Naive B cell (primary cell): ENCODE results near the gene FAM180A. TPM values are rescaled to one million over a fixed set of nuclear protein-coding genes. Genes with fewer than 3 reads are reported as not detected.
A peak's percentile ranks its signal among the peaks of the same experiment; 100 is the strongest.

Experiments
- ATAC-seq, 2 donors: fragments of 150-1000 bp; cut with Tn5 transposase; 2 replicates each; pipeline ENCODE4 v1.10.0; 2021; ENCODE audit warnings: low read depth in 2 of 2, mild to moderate bottlenecking in 2 of 2, moderate library complexity in 2 of 2
- DNase-seq: peaks from one replicate; pipeline ENCODE4 v3.0.0; 2022
- H3K27ac Mint-ChIP-seq, 6 donors: one replicate each; pipeline ENCODE4 v1.8.0; 2020 to 2022; ENCODE audit warnings: mild to moderate bottlenecking in 6 of 6, mixed read lengths in 6 of 6, moderate library complexity in 5 of 6, inconsistent platforms in 2 of 6
- H3K27me3 Mint-ChIP-seq, 3 donors: one replicate each; pipeline ENCODE4 v1.8.0; 2021 to 2022; ENCODE audit warnings: mixed read lengths in 3 of 3, mild to moderate bottlenecking in 1 of 3
- H3K36me3 Mint-ChIP-seq, 2 donors: one replicate each; pipeline ENCODE4 v1.8.0; 2020 to 2022; ENCODE audit warnings: mixed read lengths in 2 of 2, inconsistent platforms in 1 of 2, mild to moderate bottlenecking in 1 of 2
- H3K4me1 Mint-ChIP-seq, 3 donors: one replicate each; pipeline ENCODE4 v1.8.0; 2020 to 2022; ENCODE audit warnings: mixed read lengths in 3 of 3, inconsistent platforms in 1 of 3, mild to moderate bottlenecking in 1 of 3, moderate library complexity in 1 of 3
- H3K4me3 Mint-ChIP-seq, 8 donors: one replicate each; pipeline ENCODE4 v1.8.0; 2020 to 2022; ENCODE audit warnings: mild to moderate bottlenecking in 8 of 8, mixed read lengths in 8 of 8, moderate library complexity in 8 of 8, inconsistent platforms in 2 of 8
- H3K9me3 Mint-ChIP-seq, 7 donors: one replicate each; pipeline ENCODE4 v1.8.0; 2020 to 2022; ENCODE audit warnings: mixed read lengths in 7 of 7, mild to moderate bottlenecking in 5 of 7, inconsistent platforms in 2 of 7, moderate library complexity in 1 of 7
- polyA plus RNA-seq, 6 donors: library from polyadenylated mRNA; unstranded; fragments of 300-500 nt; fragmentation: Illumina TruSeq; gene quantifications; one replicate each; pipeline ENCODE4 v1.2.3, GENCODE V29; 2021; ENCODE audit warnings: low read depth in 6 of 6

The FAM180A gene
- polyA plus RNA-seq, 6 donors from 2014 or later = not detected

DNA sequence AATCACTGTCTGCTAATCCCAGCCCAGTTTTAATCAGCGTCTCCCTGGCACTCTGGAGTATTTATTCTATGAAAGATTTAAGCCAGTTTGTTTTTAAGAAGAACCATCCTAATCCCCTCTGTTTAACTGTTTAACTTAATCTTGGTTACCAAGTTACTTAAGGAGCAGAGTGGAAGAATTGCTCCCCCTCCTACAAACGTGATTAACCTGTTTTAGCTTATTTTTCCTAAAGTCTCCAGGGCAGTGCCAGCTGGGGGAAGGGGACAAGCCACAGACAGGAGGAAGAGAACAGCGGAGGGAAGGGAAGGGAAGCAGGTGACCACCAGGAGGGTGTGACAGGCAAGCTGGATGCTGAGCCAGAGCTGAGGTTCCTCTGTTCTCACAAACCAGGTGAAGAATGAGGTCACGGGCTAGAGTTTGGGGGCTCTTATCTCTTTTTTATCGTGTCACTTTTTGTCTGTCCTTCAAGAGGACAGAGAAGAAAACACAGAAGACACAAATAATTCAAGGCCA, 22.3 kb downstream of the FAM180A start:
- H3K4me3 Mint-ChIP-seq = no peak overlapping the region
- ATAC-seq (no peak), DNase-seq (no peak)
- H3K27me3 Mint-ChIP-seq = peaks cover 15 to 46% (median 24%) of the 10 kb centered on the region in 3 donors
- no peak overlapping the region for H3K27ac Mint-ChIP-seq
- H3K9me3 Mint-ChIP-seq = no peaks in the 10 kb centered on the region
- H3K4me1 Mint-ChIP-seq = no peaks in the 10 kb centered on the region
- no peaks in the 10 kb centered on the region for H3K36me3 Mint-ChIP-seq

DNA sequence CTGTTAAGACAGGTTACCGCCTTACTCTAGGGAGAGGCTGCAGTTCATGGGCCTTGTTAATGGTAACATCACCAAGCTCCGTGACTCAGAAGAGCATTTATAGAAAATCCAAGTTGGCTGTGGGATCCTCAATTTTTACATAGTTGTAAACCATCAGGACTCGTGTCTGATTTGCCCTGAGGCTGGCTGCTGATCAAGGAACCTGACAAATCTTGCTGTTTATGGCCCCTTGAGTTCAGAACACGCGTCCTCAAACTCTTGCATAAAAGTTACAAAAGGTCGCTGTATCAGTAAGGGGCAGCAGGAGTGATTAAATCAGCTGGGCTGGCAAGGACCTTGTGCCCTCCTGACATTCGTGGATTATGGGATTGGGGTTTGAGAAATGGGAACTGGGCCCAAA, 25.2 kb downstream of the FAM180A start:
- Mint-ChIP-seq H3K9me3 (no peaks in the 10 kb centered on the region), H3K4me1 (peaks cover 0 to 4% (median 3%) of the 10 kb centered on the region in 3 donors), H3K27me3 (peaks cover 34 to 47% (median 46%) of the 10 kb centered on the region in 3 donors), H3K27ac (no peak overlapping the region), H3K4me3 (no peak overlapping the region), H3K36me3 (no peaks in the 10 kb centered on the region)
- DNase-seq (no peak), ATAC-seq (no peak)

DNA sequence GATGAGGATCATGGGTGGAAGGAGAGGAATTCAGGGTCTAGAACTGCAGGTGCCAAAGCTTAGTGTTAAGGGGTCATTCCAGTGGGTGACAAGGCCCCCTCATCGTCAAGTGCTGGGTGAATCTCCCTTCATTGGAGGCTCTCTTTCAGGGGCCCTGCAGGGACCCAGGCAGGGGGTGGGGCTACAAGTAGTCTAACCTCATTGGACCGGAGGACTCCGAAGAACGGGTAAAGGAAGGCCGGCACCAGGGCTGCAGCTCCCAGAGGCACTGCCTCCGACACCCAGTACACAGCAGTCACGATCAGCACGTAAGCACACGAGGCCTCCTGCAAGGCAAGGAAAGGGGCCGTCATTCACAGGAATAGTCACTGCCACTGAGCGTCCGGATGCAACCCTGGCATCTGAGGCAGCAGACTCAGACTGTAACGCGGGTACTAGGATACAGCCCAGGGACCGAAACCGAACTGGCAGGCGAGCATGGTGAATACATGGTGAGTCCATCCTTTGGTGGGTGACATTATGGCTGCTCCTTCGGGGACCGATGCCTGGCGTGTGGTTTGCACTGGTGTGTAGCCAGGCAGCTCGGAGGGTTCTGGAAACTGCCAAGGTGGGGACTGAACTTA, 27.3 kb downstream of the FAM180A start:
- H3K4me1 Mint-ChIP-seq = peaks cover 0 to 4% (median 3%) of the 10 kb centered on the region in 3 donors
- DNase-seq = no peak
- peaks cover 36 to 40% (median 37%) of the 10 kb centered on the region in 3 donors for H3K27me3 Mint-ChIP-seq
- H3K9me3 Mint-ChIP-seq = no peaks in the 10 kb centered on the region
- no peak overlapping the region for H3K27ac Mint-ChIP-seq
- H3K4me3 Mint-ChIP-seq = peak overlapping the region in 1 of 8 donors; percentile 32
- ATAC-seq = no peak
- no peaks in the 10 kb centered on the region for H3K36me3 Mint-ChIP-seq

DNA sequence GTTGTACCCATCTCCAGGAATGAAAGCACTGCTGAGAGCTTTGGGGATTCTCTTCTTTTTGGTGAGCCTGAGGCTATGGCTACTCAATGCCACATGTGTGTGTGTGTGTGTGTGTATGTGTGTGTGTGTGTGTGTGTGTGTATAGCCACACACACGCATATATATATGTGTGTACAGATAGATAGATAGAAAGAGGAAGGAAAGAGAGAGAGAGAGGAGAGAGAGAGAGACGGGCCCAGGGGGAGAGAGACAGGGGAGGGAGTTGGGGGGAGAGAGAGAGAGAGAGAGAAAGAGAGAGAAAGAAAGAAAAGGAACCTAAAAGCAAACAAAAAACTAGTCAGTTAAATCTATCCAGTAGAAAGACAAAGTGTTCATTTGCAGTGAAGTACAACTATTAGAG, 28.9 kb downstream of the FAM180A start:
- no peaks in the 10 kb centered on the region for H3K9me3 Mint-ChIP-seq
- no peaks in the 10 kb centered on the region for H3K36me3 Mint-ChIP-seq
- no peak overlapping the region for H3K27ac Mint-ChIP-seq
- ATAC-seq (no peak), DNase-seq (no peak)
- peaks cover 30 to 40% (median 36%) of the 10 kb centered on the region in 3 donors for H3K27me3 Mint-ChIP-seq
- H3K4me3 Mint-ChIP-seq = no peak overlapping the region
- H3K4me1 Mint-ChIP-seq = peaks cover 0 to 4% (median 3%) of the 10 kb centered on the region in 3 donors

DNA sequence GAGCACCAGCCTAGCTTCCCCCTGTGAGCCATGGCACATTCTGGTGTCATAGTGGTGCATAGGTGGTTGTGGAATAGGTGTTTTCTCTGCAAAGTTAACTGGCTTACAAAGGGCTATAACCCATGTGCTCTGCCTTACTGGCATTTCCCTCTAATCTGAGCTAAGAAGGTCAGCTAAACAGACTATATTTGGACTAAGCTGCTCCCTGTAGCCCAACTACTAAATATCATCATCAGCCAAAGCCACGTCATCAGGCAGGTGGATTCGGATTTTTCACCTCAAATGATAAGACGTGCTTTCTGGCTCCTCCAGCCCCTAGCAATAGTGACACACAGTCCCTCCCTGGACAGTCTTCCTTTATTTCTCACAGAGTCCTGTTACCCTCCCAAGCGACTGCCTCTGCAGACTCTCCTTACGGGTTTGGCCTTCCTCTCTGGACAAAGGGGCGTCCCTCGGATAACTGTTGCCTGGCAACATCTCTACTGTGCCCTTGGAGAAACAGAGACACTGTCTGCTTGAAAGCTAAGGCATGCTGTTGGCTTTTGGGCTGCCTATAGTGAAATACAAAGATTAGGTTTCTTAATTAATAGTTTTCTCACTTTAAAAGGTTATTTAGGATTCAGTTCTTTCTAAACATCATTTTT, 29.7 kb downstream of the FAM180A start:
- H3K4me1 Mint-ChIP-seq = peaks cover 0 to 4% (median 3%) of the 10 kb centered on the region in 3 donors
- H3K36me3 Mint-ChIP-seq = no peaks in the 10 kb centered on the region
- no peaks in the 10 kb centered on the region for H3K9me3 Mint-ChIP-seq
- H3K27ac Mint-ChIP-seq = no peak overlapping the region
- no peak overlapping the region for H3K4me3 Mint-ChIP-seq
- ATAC-seq (no peak), DNase-seq (no peak)
- peaks cover 27 to 36% (median 36%) of the 10 kb centered on the region in 3 donors for H3K27me3 Mint-ChIP-seq

DNA sequence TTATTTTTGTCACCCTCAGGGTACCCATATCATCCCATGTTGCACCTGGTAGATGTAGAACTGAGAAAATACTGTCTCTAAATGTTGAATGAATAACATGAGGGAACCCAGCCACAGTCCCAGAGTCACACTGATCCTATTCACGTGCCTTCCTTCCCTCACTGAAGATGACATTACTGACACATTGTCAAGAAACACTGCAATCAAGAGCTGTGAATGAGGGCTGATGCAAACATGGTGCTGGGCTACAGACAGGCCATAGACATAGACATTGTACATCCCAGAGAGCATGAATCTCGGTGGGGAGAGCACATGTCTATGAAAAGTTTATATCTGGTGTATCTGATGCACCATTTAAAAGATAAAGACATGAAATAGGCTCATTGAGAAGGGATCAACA, 30.4 kb downstream of the FAM180A start:
- Mint-ChIP-seq H3K27me3 (peaks cover 22 to 36% (median 29%) of the 10 kb centered on the region in 3 donors), H3K4me3 (no peak overlapping the region), H3K9me3 (no peaks in the 10 kb centered on the region), H3K4me1 (peaks cover 0 to 4% (median 3%) of the 10 kb centered on the region in 3 donors), H3K36me3 (no peaks in the 10 kb centered on the region), H3K27ac (peak overlapping the region in 1 of 6 donors; percentile 1)
- DNase-seq = no peak
- ATAC-seq = no peak

DNA sequence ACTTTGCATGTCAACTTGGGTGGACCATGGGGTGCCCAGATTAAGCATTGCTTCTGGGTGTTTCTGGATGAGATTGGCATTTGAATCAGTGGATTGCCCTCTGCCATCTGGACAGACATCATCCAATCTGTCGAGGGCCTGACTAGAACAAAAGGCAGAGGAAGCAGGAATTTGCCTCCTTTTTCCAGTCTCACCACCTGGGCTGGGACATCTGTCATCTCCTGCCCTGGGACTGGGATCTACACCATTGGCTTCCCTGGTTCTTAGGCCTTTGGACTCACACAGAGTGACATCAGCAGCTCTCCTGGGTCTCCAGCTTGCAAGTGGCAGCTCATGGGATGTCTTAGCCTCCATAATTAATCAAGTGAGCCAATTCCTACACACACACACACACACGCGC, 30.9 kb downstream of the FAM180A start:
- Mint-ChIP-seq H3K27me3 (peaks cover 22 to 31% (median 29%) of the 10 kb centered on the region in 3 donors), H3K36me3 (no peaks in the 10 kb centered on the region), H3K27ac (no peak overlapping the region), H3K4me3 (no peak overlapping the region), H3K9me3 (no peaks in the 10 kb centered on the region), H3K4me1 (peaks cover 0 to 4% (median 3%) of the 10 kb centered on the region in 3 donors)
- DNase-seq (no peak), ATAC-seq (no peak)

DNA sequence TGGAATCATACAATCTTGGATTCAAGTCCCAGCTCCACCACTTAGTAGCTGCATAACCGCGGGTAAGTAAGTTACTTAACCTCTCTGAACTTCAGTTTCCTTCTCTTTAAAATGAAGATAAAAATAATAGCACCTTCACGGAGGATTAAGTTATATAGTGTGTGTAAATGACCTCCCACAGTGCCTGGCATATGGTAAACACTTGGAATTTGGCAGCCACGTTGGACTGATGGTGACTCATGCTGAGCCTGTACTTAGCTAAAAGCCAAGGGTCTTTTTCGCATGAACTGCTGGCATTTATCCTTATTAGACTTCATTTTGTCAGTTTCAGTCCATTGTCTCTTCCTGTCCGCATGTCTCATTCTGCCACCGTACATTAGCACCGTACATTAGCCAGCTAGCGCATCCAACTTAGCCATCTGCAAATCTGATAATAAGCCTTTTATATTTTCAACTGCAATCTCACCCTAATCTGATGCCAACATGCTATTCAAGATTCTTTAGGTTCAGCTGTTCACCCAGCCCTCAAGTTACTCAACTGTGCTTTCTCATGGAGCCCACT, 31.9 kb downstream of the FAM180A start:
- Mint-ChIP-seq H3K27me3 (peaks cover 19 to 31% (median 29%) of the 10 kb centered on the region in 3 donors), H3K4me3 (no peak overlapping the region), H3K27ac (no peak overlapping the region), H3K4me1 (peaks cover 0 to 4% (median 3%) of the 10 kb centered on the region in 3 donors), H3K9me3 (no peaks in the 10 kb centered on the region), H3K36me3 (no peaks in the 10 kb centered on the region)
- DNase-seq (no peak), ATAC-seq (no peak)

DNA sequence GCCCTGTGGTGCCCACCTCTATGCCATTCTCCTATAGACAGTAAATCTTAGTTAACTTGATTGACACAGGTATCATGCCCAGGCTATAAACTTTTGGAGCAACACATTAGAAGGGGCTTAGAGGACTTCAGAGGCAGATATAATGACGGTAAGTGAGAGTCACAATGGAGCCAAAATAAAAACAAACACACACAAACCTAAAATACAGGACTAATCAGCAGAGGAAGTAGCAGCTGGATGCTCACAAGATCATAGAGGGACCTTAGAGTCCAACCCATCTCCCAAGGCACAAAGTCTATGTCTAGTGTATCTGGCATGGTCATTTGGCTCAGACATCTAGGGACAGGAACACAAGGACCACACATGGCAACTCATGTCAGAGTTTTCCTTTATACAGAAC, 32.9 kb downstream of the FAM180A start:
- Mint-ChIP-seq H3K27me3 (peaks cover 8 to 28% (median 21%) of the 10 kb centered on the region in 3 donors), H3K36me3 (no peaks in the 10 kb centered on the region), H3K4me3 (no peak overlapping the region), H3K4me1 (peaks cover 0 to 4% (median 3%) of the 10 kb centered on the region in 3 donors), H3K27ac (no peak overlapping the region), H3K9me3 (no peaks in the 10 kb centered on the region)
- no peak for ATAC-seq
- no peak for DNase-seq

DNA sequence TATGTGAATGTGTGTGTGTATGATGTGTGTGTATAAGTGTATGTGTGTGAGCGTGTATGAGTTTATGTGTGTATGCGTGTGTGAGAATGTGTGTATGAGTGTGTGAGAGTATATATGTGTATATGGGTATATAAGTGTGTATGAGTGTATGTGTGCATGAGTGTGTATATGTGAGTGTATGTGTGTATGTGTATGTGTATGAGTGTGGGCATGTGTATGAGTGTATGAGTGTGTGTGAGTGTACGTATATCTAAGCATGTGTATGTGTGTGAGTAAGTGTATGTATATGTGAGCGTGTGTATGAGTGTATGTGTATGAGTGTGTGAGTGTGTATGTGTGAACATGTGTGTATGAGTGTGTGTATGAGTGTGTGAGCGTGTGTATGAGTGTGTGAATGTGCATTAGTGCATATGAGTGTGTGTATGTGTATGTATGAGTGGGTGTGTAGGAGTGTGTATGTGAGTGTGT, 33.5 kb downstream of the FAM180A start:
- ATAC-seq (no peak), DNase-seq (no peak)
- Mint-ChIP-seq H3K36me3 (no peaks in the 10 kb centered on the region), H3K27ac (no peak overlapping the region), H3K4me3 (no peak overlapping the region), H3K9me3 (no peaks in the 10 kb centered on the region), H3K4me1 (peaks cover 0 to 4% (median 3%) of the 10 kb centered on the region in 3 donors), H3K27me3 (peaks cover 7 to 23% (median 17%) of the 10 kb centered on the region in 3 donors)

DNA sequence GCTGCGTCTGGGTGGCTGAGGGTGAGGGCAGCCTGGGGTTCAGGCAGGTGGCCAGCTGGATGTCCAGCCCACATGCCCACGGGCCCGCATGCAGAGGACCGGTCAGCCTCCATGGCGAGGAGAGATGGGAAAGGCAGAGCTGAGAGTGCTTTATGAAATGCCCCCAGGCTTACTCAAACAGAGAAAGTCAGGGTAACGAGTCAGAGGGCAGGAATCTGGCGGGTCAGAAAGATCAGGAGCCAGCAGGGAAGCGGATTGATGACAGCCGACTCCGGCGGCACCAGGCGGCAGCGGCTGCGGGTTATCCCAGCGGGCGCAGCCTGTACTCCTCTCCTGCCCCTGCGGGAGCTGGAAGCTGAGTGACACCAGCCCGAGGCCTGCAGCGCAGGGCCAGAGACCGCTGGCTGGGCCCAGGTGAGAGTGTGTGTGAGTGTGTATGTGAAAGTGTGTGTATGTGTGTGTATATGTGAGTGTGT, 34.0 kb downstream of the FAM180A start:
- H3K4me3 Mint-ChIP-seq = no peak overlapping the region

DNA sequence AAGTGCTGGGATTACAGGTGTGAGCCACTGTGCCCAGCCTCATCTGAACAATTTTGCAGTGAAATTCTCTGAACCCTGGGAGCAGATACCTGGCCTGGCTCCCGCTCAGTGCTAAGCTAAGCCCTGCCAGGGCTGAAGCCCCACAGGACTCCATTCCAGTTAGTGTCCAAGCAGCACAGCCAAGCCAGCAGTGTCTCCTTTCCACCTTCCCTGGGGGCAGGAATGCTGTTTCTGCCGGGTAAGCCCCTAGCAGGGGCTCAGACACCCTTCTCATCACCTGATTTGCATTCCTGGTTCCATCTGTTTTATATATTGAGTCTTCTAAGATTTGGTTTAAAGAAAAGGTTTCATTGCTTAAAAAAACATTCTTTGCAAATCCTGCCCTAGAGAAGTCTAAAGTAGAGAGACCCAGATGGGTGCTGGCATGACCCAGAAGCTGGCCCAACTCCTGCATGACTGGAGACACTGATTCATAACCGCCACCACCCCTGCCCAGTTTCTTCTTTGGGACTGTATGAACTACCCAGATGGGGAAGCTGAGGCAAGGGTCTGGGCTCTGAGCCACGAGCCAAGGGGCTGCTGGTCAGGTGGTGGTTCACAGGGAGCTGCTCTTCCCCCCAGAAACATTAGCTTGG, 34.7 kb downstream of the FAM180A start:
- peak overlapping the region in 1 of 6 donors; percentile 16 for H3K27ac Mint-ChIP-seq
- no peaks in the 10 kb centered on the region for H3K9me3 Mint-ChIP-seq
- no peaks in the 10 kb centered on the region for H3K4me1 Mint-ChIP-seq
- H3K27me3 Mint-ChIP-seq = peaks cover 7 to 12% (median 9%) of the 10 kb centered on the region in 3 donors
- H3K36me3 Mint-ChIP-seq = no peaks in the 10 kb centered on the region
- H3K4me3 Mint-ChIP-seq = peak overlapping the region in 1 of 8 donors; percentile 9
- ATAC-seq = no peak
- DNase-seq = no peak

More for the DNA sequence above, 34.0 kb downstream of the FAM180A start:
- Mint-ChIP-seq H3K9me3 (no peaks in the 10 kb centered on the region), H3K36me3 (no peaks in the 10 kb centered on the region), H3K27ac (peak overlapping the region in 1 of 6 donors; percentile 16), H3K4me1 (peaks cover 0 to under 1% (median under 1%) of the 10 kb centered on the region in 3 donors), H3K27me3 (peaks cover 7 to 18% (median 12%) of the 10 kb centered on the region in 3 donors)
- DNase-seq = no peak
- no peak for ATAC-seq

DNA sequence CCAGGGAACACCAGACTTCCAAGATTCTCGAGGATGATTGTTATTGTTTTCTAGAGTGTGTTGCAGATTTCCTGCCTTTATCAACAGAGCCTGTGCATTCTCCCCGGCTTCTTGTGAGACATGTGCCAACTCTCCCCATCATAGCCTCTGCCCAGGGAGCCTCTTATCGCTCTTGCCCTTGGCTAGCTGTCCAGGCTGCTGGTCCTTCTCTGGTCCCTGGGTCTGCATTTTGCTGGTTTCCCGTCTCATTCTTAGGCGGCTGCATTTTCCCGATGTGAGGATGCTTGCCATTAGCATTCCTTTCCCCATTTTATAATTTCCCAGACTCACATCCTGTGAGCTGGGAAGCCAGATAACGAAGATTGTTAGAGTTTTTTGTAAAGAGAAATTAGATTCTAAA, 35.8 kb downstream of the FAM180A start:
- Mint-ChIP-seq H3K4me1 (no peaks in the 10 kb centered on the region), H3K4me3 (peak overlapping the region in 1 of 8 donors; percentile 65), H3K36me3 (no peaks in the 10 kb centered on the region), H3K9me3 (no peaks in the 10 kb centered on the region), H3K27ac (no peak overlapping the region), H3K27me3 (peaks cover 0 to under 1% (median under 1%) of the 10 kb centered on the region in 3 donors)
- ATAC-seq (no peak), DNase-seq (no peak)
